GM19438 (cell line): ENCODE measurements around the gene FANCM.

ENCODE experiments used
- ATAC-seq: cut with Tn5 transposase; IDR thresholded peaks from one replicate; pipeline ENCODE4 v1.9.1; 2021; ENCODE audit warnings: low read depth; ENCODE audit not compliant: unreplicated experiment

Gene FANCM, protein sequence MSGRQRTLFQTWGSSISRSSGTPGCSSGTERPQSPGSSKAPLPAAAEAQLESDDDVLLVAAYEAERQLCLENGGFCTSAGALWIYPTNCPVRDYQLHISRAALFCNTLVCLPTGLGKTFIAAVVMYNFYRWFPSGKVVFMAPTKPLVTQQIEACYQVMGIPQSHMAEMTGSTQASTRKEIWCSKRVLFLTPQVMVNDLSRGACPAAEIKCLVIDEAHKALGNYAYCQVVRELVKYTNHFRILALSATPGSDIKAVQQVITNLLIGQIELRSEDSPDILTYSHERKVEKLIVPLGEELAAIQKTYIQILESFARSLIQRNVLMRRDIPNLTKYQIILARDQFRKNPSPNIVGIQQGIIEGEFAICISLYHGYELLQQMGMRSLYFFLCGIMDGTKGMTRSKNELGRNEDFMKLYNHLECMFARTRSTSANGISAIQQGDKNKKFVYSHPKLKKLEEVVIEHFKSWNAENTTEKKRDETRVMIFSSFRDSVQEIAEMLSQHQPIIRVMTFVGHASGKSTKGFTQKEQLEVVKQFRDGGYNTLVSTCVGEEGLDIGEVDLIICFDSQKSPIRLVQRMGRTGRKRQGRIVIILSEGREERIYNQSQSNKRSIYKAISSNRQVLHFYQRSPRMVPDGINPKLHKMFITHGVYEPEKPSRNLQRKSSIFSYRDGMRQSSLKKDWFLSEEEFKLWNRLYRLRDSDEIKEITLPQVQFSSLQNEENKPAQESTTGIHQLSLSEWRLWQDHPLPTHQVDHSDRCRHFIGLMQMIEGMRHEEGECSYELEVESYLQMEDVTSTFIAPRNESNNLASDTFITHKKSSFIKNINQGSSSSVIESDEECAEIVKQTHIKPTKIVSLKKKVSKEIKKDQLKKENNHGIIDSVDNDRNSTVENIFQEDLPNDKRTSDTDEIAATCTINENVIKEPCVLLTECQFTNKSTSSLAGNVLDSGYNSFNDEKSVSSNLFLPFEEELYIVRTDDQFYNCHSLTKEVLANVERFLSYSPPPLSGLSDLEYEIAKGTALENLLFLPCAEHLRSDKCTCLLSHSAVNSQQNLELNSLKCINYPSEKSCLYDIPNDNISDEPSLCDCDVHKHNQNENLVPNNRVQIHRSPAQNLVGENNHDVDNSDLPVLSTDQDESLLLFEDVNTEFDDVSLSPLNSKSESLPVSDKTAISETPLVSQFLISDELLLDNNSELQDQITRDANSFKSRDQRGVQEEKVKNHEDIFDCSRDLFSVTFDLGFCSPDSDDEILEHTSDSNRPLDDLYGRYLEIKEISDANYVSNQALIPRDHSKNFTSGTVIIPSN (N-terminal part only)

GRCh38 chr14:45135659-45136395 lies at the start of gene FANCM:
Gene FANCM, plus strand, starts transcription at chr14:45135930. Its CDS starts 102 bp downstream, at chr14:45136032.
- peak; percentile 36 for ATAC-seq

- no peak for ATAC-seq
These were observed 45.9 kb upstream of the FANCM start for GRCh38 chr14:45089813-45090212.

- no peak for ATAC-seq
These were observed 44.0 kb upstream of the FANCM start for GRCh38 chr14:45091710-45092109.

GRCh38 chr14:45094275-45094674 lies 41.5 kb upstream of the FANCM start:
- no peak for ATAC-seq

DNA sequence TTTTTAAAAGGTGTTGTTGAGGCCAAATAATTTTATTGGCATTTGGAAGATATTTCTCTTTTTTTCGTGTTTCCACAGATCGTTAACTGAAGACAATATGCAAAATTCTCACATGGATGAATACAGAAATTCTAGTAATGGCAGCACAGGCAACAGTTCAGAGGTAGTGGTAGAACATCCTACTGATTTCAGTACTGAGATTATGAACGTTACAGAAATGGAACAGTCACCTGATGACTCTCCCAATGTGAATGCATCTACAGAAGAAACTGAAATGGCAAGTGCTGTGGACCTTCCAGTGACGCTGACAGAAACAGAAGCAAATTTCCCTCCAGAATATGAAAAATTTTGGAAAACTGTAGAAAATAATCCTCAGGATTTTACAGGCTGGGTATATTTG lies 40.6 kb upstream of the FANCM start:
- ATAC-seq = no peak

DNA sequence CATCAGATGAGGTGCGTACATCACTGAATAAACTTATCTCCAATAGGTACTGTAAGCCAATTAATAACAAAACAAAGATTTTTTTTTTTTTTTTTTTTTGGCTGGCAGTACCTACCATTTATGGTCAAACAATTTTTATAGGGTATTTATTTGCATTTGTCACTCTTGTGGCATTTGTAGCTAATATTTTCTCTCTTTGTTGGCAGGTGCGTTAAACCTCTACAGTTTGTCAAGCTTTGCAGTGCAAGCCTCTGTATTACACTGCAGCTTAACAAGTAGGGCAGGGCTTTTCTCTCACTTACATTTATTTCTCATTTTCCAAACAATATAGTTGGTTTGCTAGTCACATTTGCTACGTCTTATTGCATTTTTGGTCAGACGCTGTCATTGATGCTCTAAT lies 39.5 kb upstream of the FANCM start:
- no peak for ATAC-seq

- ATAC-seq = no peak
These were observed 31.9 kb upstream of the FANCM start for GRCh38 chr14:45103806-45104205.

DNA sequence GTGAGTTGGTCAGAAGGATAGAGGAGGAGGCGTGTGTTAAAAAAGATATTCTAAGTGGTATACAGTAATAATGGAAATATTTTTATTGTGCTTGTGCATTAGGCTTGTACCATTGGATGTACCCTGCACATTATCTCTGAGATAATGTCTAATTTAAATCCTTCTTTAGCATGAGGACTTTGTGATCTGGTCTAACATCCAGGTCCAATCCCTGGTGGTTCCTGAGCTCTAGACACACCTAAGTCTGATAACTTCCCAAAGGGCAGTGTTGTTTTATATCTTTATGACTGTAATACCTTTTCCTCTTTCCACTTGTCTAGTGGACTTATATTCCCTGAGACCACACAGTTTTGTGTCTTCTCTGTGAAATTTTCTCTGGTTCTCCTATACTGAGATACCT lies 31.2 kb upstream of the FANCM start:
- ATAC-seq = no peak

DNA sequence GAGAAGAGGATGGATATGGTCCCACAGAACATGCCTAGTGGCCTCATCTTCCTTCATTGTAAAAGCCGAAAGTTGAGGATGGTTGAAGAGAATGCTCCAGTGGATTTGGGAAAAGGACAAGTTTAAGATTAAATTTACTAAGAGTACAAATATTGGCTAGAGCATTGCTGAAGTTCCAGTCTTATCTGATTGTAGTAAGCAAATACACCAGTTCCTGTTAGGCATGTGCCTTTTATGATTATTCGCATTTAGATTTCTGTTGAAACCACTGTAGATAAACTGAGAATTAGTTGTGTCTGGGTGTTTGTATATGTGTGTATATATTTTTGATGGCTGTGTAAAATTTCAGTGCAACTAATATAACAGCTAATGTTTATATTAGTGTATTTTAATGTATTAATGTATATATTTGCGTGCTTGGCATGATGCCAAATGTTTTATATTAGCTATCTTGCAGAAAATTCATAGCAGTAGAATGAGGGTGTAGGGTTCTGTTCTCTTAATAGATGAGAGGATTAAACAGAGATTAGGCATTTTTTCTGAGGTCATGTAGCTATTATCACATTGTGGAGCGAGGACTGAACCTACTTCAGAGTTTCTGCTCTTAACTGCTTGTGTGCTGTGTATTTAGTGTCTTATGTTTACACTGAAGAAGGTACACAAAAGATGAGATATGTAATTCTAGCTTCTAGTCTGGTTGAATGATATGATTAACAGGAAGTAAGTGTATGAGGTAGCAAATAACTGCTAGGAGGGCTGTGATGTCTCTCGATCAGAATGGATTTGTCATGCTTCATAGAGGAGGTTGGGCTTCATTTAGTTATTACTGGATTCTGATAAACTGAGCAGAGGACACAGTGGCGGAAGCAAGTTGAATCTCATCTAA lies 22.6 kb upstream of the FANCM start:
- ATAC-seq = no peak

DNA sequence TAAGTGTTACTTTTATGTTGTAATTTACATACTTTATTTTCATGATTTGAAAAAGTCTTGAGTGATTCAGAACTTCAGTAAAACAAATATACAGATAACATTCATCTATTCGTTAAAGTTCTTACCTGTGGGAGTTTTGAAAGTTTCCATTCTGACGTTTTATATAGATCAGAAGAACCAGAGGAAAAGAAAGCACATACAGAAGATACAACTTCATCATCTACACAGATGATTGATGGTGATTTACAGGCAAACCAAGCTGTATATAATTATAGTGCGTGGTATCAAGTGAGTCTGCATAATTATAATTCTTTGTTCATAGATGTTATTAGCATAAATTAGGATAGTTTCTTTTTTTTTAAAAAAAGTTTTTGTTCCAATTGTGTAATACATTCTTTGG lies 21.4 kb upstream of the FANCM start:
- ATAC-seq = no peak

- ATAC-seq = no peak
These were observed 17.1 kb upstream of the FANCM start for GRCh38 chr14:45118594-45118993.

GRCh38 chr14:45120096-45120495 lies 15.6 kb upstream of the FANCM start:
- ATAC-seq = no peak

DNA sequence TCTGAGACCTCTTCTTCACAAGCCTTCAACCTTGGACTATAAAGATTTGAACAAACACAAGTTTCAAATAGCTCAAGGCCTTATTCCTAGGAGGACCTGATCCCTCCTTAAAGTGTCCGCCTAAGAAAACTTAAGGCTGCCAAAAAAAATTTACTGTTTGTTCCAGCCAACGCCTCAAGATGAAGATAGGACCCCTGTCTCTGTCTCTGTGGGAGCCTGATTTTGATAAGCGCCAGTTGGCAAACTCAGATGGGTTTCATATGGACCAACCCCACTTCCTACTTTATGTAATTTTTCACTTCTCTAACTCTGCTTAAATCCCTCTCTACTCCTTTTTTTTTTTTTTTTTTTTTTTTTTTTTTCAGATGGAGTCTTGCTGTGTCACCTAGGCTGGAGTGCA lies 12.5 kb upstream of the FANCM start:
- ATAC-seq = no peak

- ATAC-seq = no peak
These were observed 10.0 kb upstream of the FANCM start for GRCh38 chr14:45125754-45126153.

DNA sequence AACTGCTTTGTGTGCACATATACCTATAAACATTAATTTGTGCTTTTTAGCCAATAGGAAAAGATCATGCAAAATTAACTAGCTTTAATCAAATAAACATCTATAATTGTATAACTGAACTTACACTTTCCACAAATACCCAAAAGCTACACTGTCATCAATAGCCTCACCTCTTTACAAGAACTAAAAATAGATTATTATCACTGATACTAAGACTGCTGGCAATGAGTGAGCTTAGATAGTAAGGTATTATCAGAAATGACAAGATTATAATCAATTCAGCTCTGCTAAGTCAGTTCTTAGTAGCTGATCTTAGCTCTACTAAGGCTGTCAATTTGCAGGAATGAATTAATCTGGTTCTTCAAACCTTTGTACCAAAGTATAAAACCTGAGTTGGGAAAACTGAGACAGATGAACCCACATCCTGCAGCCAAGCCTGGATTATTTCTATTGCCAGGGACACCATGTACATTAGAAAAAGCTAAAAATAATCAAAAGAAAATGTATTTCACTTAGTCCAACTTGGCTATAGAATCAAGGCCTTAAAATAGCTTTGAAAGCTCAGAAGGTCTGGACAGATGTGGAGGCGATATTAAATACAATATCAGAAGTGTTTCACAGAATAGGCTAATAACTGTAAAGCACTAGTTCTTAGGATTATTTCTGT lies 6.6 kb upstream of the FANCM start:
- no peak for ATAC-seq

DNA sequence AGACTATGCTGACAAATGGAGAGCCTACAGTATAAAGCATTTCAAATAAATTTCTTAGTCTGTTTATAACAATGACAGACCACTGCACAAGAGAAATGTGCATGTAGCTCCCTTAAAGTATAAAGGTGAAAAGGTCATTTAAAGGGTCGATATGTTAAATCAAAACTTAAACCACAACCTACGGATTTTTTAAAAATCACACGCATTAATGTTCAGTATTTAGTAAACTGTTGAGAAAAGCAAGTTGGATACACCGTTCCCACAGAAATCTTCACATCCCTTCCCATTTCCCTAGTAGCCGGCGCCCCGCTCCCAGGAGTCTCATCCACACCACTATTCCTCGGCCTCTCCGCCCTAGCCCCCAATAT lies 2.1 kb upstream of the FANCM start:
- no peak for ATAC-seq

GRCh38 chr14:45134051-45134958 lies 1.4 kb upstream of the FANCM start, which contains the start of gene FKBP3:
Gene FKBP3, minus strand, starts transcription at chr14:45134481. Its CDS starts 25 bp downstream, at chr14:45134456.
- ATAC-seq = peak; percentile 89

GRCh38 chr14:45135156-45135555 lies 574 bp upstream of the FANCM start:
- ATAC-seq = no peak
